HAP-1 (cell line): ENCODE results near the gene PSKH1.
A peak's percentile ranks its signal among the peaks of the same experiment; 100 is the strongest.

Experiments used
- DNase-seq, 2 experiments: peaks; one replicate each; pipeline ENCODE4 v3.0.0-alpha.2; 2016 to 2020; ENCODE audit warnings: low spot score in 2 of 2
- H3K27me3 ChIP-seq: fragments of 250-450 bp; sonication (Bioruptor Pico); 2 replicates; pipeline ENCODE4 v1.5.1; 2020; ENCODE audit warnings: low read depth, mild to moderate bottlenecking, moderate library complexity
- H3K36me3 ChIP-seq: fragments of 250-450 bp; sonication (Bioruptor Pico); replicated peaks from 2 replicates; pipeline ENCODE4 v1.5.1; 2020; ENCODE audit warnings: mild to moderate bottlenecking
- H3K4me1 ChIP-seq: fragments of 250-450 bp; sonication (Bioruptor Pico); 2 replicates; pipeline ENCODE4 v1.5.1; 2020; ENCODE audit warnings: mild to moderate bottlenecking
- H3K4me3 ChIP-seq: fragments of 250-450 bp; sonication (Bioruptor Pico); 2 replicates; pipeline ENCODE4 v1.5.1; 2020; ENCODE audit warnings: mild to moderate bottlenecking, moderate library complexity
- H3K9me3 ChIP-seq: fragments of 250-450 bp; sonication (Bioruptor Pico); 2 replicates; pipeline ENCODE4 v1.5.1; 2020; ENCODE audit warnings: mild to moderate bottlenecking, moderate library complexity
- in situ Hi-C: fragments of 300-500 bp; cut with MboI; formaldehyde crosslinking; loops from 3 replicates; pipeline ENCODE4 v1.14.3; 2020; ENCODE audit warnings: low sequenced_read_pairs, inconsistent platforms, mixed read lengths

The PSKH1 gene

GRCh38 chr16:67939507-67940445 lies 46.7 kb downstream of the PSKH1 start:
- no peak overlapping the region for H3K4me3 ChIP-seq
- H3K9me3 ChIP-seq = no peaks in the 10 kb centered on the region
- peaks cover 2% of the 10 kb centered on the region for H3K4me1 ChIP-seq
- no peak for DNase-seq
- in situ Hi-C loops = no loop called here
- H3K27me3 ChIP-seq = no peaks in the 10 kb centered on the region
- peaks cover 33% of the 10 kb centered on the region for H3K36me3 ChIP-seq

- H3K4me3 ChIP-seq = no peak overlapping the region
- DNase-seq = no peak
- H3K4me1 ChIP-seq = no peaks in the 10 kb centered on the region
- H3K9me3 ChIP-seq = no peaks in the 10 kb centered on the region
- in situ Hi-C loops = no loop called here
- no peaks in the 10 kb centered on the region for H3K27me3 ChIP-seq
- H3K36me3 ChIP-seq = peaks cover 41% of the 10 kb centered on the region
Measured at GRCh38 chr16:67940446-67941089, 47.5 kb downstream of the PSKH1 start.

GRCh38 chr16:67941469-67942199 lies 48.6 kb downstream of the PSKH1 start:
- Histone ChIP-seq H3K4me1 (no peaks in the 10 kb centered on the region), H3K36me3 (peaks cover 48% of the 10 kb centered on the region), H3K4me3 (no peak overlapping the region), H3K9me3 (no peaks in the 10 kb centered on the region), H3K27me3 (no peaks in the 10 kb centered on the region)
- no peak for DNase-seq
- in situ Hi-C loops = no loop called here

- Histone ChIP-seq H3K4me1 (no peaks in the 10 kb centered on the region), H3K27me3 (no peaks in the 10 kb centered on the region), H3K4me3 (no peak overlapping the region), H3K36me3 (peaks cover 52% of the 10 kb centered on the region), H3K9me3 (no peaks in the 10 kb centered on the region)
- in situ Hi-C loops = no loop called here
- DNase-seq = peak in 1 of 2 experiments; percentile 70
Measured at GRCh38 chr16:67942200-67942509, 49.1 kb downstream of the PSKH1 start.

- DNase-seq = no peak
- in situ Hi-C loops = no loop called here
- Histone ChIP-seq H3K36me3 (peaks cover 57% of the 10 kb centered on the region), H3K4me1 (no peaks in the 10 kb centered on the region), H3K27me3 (no peaks in the 10 kb centered on the region), H3K9me3 (no peaks in the 10 kb centered on the region), H3K4me3 (no peak overlapping the region)
Measured at GRCh38 chr16:67942510-67943255, 49.6 kb downstream of the PSKH1 start.

GRCh38 chr16:67943256-67943618 lies 50.2 kb downstream of the PSKH1 start:
- Histone ChIP-seq H3K36me3 (peaks cover 63% of the 10 kb centered on the region), H3K9me3 (no peaks in the 10 kb centered on the region), H3K4me1 (no peaks in the 10 kb centered on the region), H3K4me3 (no peak overlapping the region), H3K27me3 (no peaks in the 10 kb centered on the region)
- DNase-seq = no peak
- in situ Hi-C loops = no loop called here

GRCh38 chr16:67943619-67944504 lies 50.8 kb downstream of the PSKH1 start, which contains the start of gene LCAT:
Gene LCAT (minus strand): TSS chr16:67944120. CDS start chr16:67944101, 19 bp downstream.
- no peaks in the 10 kb centered on the region for H3K9me3 ChIP-seq
- DNase-seq = no peak
- no peaks in the 10 kb centered on the region for H3K4me1 ChIP-seq
- no peaks in the 10 kb centered on the region for H3K27me3 ChIP-seq
- in situ Hi-C loops = no loop called here
- no peak within 1 kb of the TSS for H3K4me3 ChIP-seq
- H3K36me3 ChIP-seq = peaks cover 67% of the 10 kb centered on the region

- in situ Hi-C loops = no loop called here
- peaks cover 62% of the 10 kb centered on the region for H3K36me3 ChIP-seq
- H3K27me3 ChIP-seq = no peaks in the 10 kb centered on the region
- DNase-seq = no peak
- H3K4me3 ChIP-seq = no peak overlapping the region
- H3K9me3 ChIP-seq = no peaks in the 10 kb centered on the region
- H3K4me1 ChIP-seq = no peaks in the 10 kb centered on the region
Measured at GRCh38 chr16:67944690-67945391, 51.8 kb downstream of the PSKH1 start.

- Histone ChIP-seq H3K27me3 (no peaks in the 10 kb centered on the region), H3K4me3 (no peak overlapping the region), H3K4me1 (no peaks in the 10 kb centered on the region), H3K9me3 (no peaks in the 10 kb centered on the region), H3K36me3 (peaks cover 58% of the 10 kb centered on the region)
- DNase-seq = no peak
- in situ Hi-C loops = no loop called here
Measured at GRCh38 chr16:67945392-67945933, 52.4 kb downstream of the PSKH1 start.

GRCh38 chr16:67946128-67946569 lies 53.1 kb downstream of the PSKH1 start:
- in situ Hi-C loops = no loop called here
- H3K4me3 ChIP-seq = no peak overlapping the region
- H3K27me3 ChIP-seq = no peaks in the 10 kb centered on the region
- no peaks in the 10 kb centered on the region for H3K4me1 ChIP-seq
- DNase-seq = no peak
- no peaks in the 10 kb centered on the region for H3K9me3 ChIP-seq
- H3K36me3 ChIP-seq = peaks cover 65% of the 10 kb centered on the region

GRCh38 chr16:67946966-67947558 lies 54.0 kb downstream of the PSKH1 start:
- Histone ChIP-seq H3K27me3 (no peaks in the 10 kb centered on the region), H3K9me3 (no peaks in the 10 kb centered on the region), H3K36me3 (peaks cover 65% of the 10 kb centered on the region), H3K4me3 (no peak overlapping the region), H3K4me1 (no peaks in the 10 kb centered on the region)
- in situ Hi-C loops = no loop called here
- DNase-seq = no peak

- H3K4me1 ChIP-seq = no peaks in the 10 kb centered on the region
- no peak overlapping the region for H3K4me3 ChIP-seq
- in situ Hi-C loops = no loop called here
- no peaks in the 10 kb centered on the region for H3K9me3 ChIP-seq
- no peaks in the 10 kb centered on the region for H3K27me3 ChIP-seq
- peaks cover 58% of the 10 kb centered on the region for H3K36me3 ChIP-seq
- no peak for DNase-seq
Measured at GRCh38 chr16:67948015-67948414, 55.0 kb downstream of the PSKH1 start.
